ENCODE data around the gene HEG1. TPM values are rescaled to one million over a fixed set of nuclear protein-coding genes. Genes with fewer than 3 reads are reported as not detected.
A peak's percentile ranks its signal among the peaks of the same experiment; 100 is the strongest.

HEG1 gene
- total and polyA plus RNA-seq, 2 experiments from 2014 or later, result 1.8 to 8.8 TPM

GRCh38 chr3:125102470-125102869 is 46.7 kb upstream of the HEG1 start (continued):
- no peak for TF ChIP-seq ZNF462 (CRISPR knock-in tag; IDR thresholded peaks at IDR 0.05)
- no peak for TF ChIP-seq STAT1 (IDR thresholded peaks at IDR 0.05; ENCODE audit: unreplicated experiment)
- TF ChIP-seq NANOG (IDR thresholded peaks at IDR 0.05; ENCODE audit: borderline replicate concordance), result no peak

- Histone ChIP-seq H3K4me2 (no peak overlapping the region), H4K20me1 (replicated peaks; ENCODE audit: insufficient read depth) (no peaks in the 10 kb centered on the region), H3K9me2 (ENCODE audit: insufficient read depth) (no peaks in the 10 kb centered on the region), H2AFZ (no peak overlapping the region), H3K4me3 (no peak overlapping the region), H3K4me1 (ENCODE audit: insufficient read depth) (no peaks in the 10 kb centered on the region), H3K27ac (ENCODE audit: low read depth) (no peak overlapping the region), H3F3A (replicated peaks; ENCODE audit: low read depth) (no peaks in the 10 kb centered on the region), H3K79me2 (replicated peaks; ENCODE audit: insufficient read depth) (no peaks in the 10 kb centered on the region), H3K36me3 (ENCODE audit: insufficient read depth) (no peaks in the 10 kb centered on the region), H3K27me3 (ENCODE audit: insufficient read depth) (no peaks in the 10 kb centered on the region)
- Mint-ChIP-seq H3K4me3 (no peak overlapping the region), H3K27ac (no peak overlapping the region), H3K36me3 (ENCODE audit: low read depth) (peaks cover 4% of the 10 kb centered on the region; the same call in 1 of the 3 replicates), H3K9me3 (no peaks in the 10 kb centered on the region), H3K27me3 (ENCODE audit: insufficient read depth, low read depth, poor library complexity) (no peaks in the 10 kb centered on the region), H3K4me1 (peaks cover 8% of the 10 kb centered on the region)
- no peak for DNase-seq (ENCODE audit: low spot score)
- peak; percentile 97 for ATAC-seq
- TF ChIP-seq EZH2 (IDR thresholded peaks at IDR 0.05; ENCODE audit: low read depth, unreplicated experiment), result no peak
Measured at GRCh38 chr3:125098611-125099291, 43.0 kb upstream of the HEG1 start.
